Transverse colon (tissue), 4 donors: ENCODE data around the gene INTS11. TPM values are rescaled to one million over a fixed set of nuclear protein-coding genes. Genes with fewer than 3 reads are reported as not detected.
A peak's percentile ranks its signal among the peaks of the same experiment; 100 is the strongest.

Experiments used
- DNase-seq: peaks from one replicate; pipeline ENCODE4 v3.0.0-alpha.2; 2019
- H3K27ac ChIP-seq, 4 donors: fragments of 200-600 bp; sonication (generic); 2 replicates each; pipeline ENCODE4 v1.5.1; 2016 to 2018; ENCODE audit warnings: inconsistent platforms in 4 of 4
- H3K27me3 ChIP-seq: fragments of 200-600 bp; sonication (generic); 2 replicates; pipeline ENCODE4 v1.5.1; 2017; ENCODE audit warnings: inconsistent platforms
- H3K36me3 ChIP-seq, 4 donors: fragments of 200-600 bp; sonication (generic); 2 replicates each; pipeline ENCODE4 v1.5.1; 2017 to 2019; ENCODE audit warnings: inconsistent platforms in 4 of 4
- H3K4me1 ChIP-seq, 4 donors: fragments of 200-600 bp; sonication (generic); 2 replicates each; pipeline ENCODE4 v1.5.1; 2017 to 2020; ENCODE audit warnings: inconsistent platforms in 4 of 4
- H3K4me3 ChIP-seq, 4 donors: fragments of 200-600 bp; sonication (generic); 1 replicate in 1 of 4; 2 replicates in 3 of 4; pipeline versions ENCODE4 v1.5.1 to v1.6.1; 2017 to 2019; ENCODE audit warnings: inconsistent platforms in 4 of 4
- H3K9me3 ChIP-seq, 2 donors: fragments of 200-600 bp; sonication (generic); 2 replicates each; pipeline ENCODE4 v1.5.1; 2017 to 2019; ENCODE audit warnings: inconsistent platforms in 2 of 2
- EP300 ChIP-seq: sonication (generic); formaldehyde crosslinking; IDR thresholded peaks from one replicate; pipeline ENCODE4 v1.6.1; 2017; ENCODE audit warnings: antibody characterized with exemption, low read depth
- POLR2A ChIP-seq: fragments of 450-650 bp; IDR thresholded peaks from one replicate; pipeline ENCODE4 v1.6.1; 2016; ENCODE audit warnings: antibody characterized with exemption, mild to moderate bottlenecking, moderate library complexity
- POLR2AphosphoS5 ChIP-seq, 3 donors: sonication (generic); formaldehyde crosslinking; IDR thresholded peaks; one replicate each; pipeline ENCODE4 v1.6.1; 2016; ENCODE audit warnings: antibody characterized with exemption in 3 of 3
- WGBS, 2 donors: methylation state at CpG; one replicate each; pipeline ENCODE4 v1.1.5; 2018; ENCODE audit warnings: low coverage in 1 of 2; 5-methylcytosine and 5-hydroxymethylcytosine counted together
- in situ Hi-C, 4 donors: fragments of 200-750 bp; cut with MboI; loops; one replicate each; pipeline versions ENCODE4 v1.15.0 to v1.15.1; 2017; ENCODE audit warnings: low sequenced_read_pairs in 3 of 4, low pct_ligation_motif_present in 1 of 4, low pct_unique_long_range_greater_than_20kb in 1 of 4
- intact Hi-C: fragments of 100-400 bp; cut with DNase I; formaldehyde crosslinking; loops from one replicate; pipeline ENCODE4 v1.15.1; 2023; ENCODE audit warnings: low total_unique reads
- total RNA-seq, 4 donors: library from RNA; depleted of rRNA; stranded (reverse); fragments of >200 nt; gene quantifications; one replicate each; pipeline ENCODE4 v1.1.0, GENCODE V29; 2016
- TF ChIP-seq, protein P1 (sequence below), 5 experiments: fragments of 200-600 bp in 3 of 5; fragments of 450-650 bp in 2 of 5; sonication (generic) in 3 of 5; IDR thresholded peaks; 1 replicate in 2 of 5; 2 replicates in 3 of 5; pipeline ENCODE4 v1.5.1; 2016 to 2017; ENCODE audit warnings: antibody characterized with exemption in 5 of 5, inconsistent platforms in 3 of 5, mild to moderate bottlenecking in 2 of 5, moderate library complexity in 1 of 5

Gene INTS11
- total RNA-seq, 4 donors from 2014 or later = 118 to 424 (median 140) TPM

DNA sequence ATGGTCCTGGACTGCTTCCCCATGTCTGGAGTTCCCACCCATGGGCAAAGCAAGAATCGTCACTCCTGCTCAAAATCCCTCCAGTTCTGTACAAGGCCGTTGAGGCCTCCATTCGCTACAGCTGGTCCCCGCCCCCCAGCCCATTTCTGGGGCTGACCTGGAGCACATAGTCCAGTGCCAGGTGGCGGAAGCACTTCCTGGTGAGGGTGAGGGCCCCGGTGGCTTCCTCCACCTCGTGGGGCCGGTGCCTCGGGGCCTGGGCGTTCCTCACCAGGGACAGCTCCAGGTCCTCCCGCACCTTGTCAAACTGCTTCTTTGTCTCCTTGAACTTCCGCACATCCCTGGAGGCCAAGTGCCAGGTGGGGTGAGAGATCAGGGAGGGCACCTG is 24.1 kb downstream of the INTS11 start:
- WGBS, 2 donors = 91% methylated on average over 12 of the region's 12 CpGs; no CpG with 5 or more reads in 1 of the 2 donors
- Histone ChIP-seq H3K9me3 (no peaks in the 10 kb centered on the region), H3K27ac (no peak overlapping the region), H3K36me3 (no peaks in the 10 kb centered on the region), H3K27me3 (no peaks in the 10 kb centered on the region), H3K4me1 (peaks cover 10 to 24% (median 17%) of the 10 kb centered on the region in 4 donors), H3K4me3 (no peak overlapping the region)
- in situ Hi-C loops (no loop called here), intact Hi-C loops (no loop called here)
- no peak for DNase-seq
- TF ChIP-seq EP300 = no peak
- TF ChIP-seq POLR2A = no peak
- TF ChIP-seq, protein P1, sequence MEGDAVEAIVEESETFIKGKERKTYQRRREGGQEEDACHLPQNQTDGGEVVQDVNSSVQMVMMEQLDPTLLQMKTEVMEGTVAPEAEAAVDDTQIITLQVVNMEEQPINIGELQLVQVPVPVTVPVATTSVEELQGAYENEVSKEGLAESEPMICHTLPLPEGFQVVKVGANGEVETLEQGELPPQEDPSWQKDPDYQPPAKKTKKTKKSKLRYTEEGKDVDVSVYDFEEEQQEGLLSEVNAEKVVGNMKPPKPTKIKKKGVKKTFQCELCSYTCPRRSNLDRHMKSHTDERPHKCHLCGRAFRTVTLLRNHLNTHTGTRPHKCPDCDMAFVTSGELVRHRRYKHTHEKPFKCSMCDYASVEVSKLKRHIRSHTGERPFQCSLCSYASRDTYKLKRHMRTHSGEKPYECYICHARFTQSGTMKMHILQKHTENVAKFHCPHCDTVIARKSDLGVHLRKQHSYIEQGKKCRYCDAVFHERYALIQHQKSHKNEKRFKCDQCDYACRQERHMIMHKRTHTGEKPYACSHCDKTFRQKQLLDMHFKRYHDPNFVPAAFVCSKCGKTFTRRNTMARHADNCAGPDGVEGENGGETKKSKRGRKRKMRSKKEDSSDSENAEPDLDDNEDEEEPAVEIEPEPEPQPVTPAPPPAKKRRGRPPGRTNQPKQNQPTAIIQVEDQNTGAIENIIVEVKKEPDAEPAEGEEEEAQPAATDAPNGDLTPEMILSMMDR (IDR thresholded peaks at IDR 0.05) = no peak
- TF ChIP-seq POLR2AphosphoS5 (IDR thresholded peaks at IDR 0.05) = no peak

DNA sequence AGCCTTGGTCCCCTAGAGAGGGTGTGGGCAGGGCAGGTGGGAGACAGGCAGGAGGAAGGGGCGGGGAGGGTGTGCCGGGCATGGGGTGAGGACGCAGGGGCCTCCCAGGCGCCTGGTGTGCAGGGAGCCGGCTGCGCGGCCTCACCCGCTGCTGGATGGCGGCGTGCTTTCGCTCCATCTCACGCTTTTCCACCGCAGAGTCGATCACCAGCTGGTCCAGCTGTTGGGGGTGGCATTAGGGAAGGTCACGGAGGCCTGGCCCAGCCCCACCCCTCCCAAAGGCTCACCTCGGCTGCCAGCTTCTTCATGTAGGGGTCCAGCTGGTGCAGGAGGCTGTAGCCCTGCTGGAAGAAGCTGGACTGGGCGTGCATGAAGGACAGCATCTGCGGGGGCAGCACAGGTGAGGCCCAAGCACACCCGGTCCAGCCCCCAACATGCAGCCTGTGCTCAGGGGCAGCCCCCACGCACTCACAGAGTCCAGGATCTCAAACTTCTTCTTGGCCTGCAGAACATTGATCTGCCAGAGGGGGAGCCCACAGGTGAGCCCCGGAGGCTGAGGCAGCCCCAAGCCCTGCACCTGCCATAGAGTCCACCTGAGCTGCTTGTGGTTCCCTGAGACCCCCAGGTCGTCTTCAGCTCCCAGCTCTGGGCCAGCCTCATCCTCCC is 24.6 kb downstream of the INTS11 start:
- intact Hi-C loops = no loop called here
- in situ Hi-C loops = no loop called here
- DNase-seq = no peak
- TF ChIP-seq POLR2AphosphoS5 (IDR thresholded peaks at IDR 0.05) (no peak), POLR2A (no peak), EP300 (no peak)
- TF ChIP-seq, protein P1 (IDR thresholded peaks at IDR 0.05) = peak in 1 of 5 experiments; percentile 30
- H3K9me3 ChIP-seq = no peaks in the 10 kb centered on the region
- H3K27me3 ChIP-seq = no peaks in the 10 kb centered on the region
- H3K36me3 ChIP-seq = no peaks in the 10 kb centered on the region
- H3K4me1 ChIP-seq = peaks cover 5 to 19% (median 12%) of the 10 kb centered on the region in 4 donors
- no peak overlapping the region for H3K27ac ChIP-seq
- WGBS, 2 donors = 88% methylated on average over 19 of the region's 22 CpGs; no CpG with 5 or more reads in 1 of the 2 donors
- no peak overlapping the region for H3K4me3 ChIP-seq

DNA sequence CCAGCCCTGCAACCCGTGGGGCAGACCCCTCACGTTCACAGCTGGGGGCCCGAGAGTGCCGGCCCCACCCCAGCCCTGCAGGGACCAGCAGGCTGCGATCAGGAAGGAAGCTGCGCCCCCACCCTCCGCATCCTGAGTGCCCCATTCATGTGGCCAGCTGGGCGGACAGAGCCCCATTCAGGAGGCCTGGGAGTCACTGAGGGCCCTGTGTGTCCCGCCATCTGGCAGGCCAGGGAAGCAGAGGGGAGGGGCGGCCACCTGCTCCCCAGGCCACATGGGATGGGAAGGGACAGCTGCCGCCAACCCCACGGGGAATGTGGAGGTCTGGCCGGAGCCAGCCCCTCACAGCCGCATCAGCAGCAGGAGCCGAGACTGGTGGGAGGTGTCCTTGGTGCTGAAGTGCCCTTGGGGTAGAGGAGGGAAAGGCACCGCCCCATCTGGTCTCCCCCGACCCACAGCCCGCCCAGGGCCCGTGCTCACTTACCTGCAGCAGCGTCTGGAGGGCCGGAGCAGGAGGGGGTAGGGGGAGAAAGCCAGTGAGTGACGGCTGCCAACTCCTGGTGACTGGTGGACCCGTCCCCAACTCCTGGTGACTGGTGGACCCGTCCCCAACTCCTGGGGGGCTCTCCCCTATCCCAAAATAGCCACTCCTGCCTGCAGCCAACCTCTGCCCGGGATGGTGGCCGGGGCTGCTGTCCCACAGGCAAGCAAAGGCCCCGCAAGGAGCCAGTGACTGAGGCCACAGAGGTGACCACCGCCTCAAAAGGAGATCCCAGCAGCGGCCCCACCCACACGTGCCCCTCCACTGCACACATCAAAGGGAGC is 25.4 kb downstream of the INTS11 start:
- WGBS, 2 donors = 80% methylated on average over 18 of the region's 30 CpGs; no CpG with 5 or more reads in 1 of the 2 donors
- Histone ChIP-seq H3K27ac (no peak overlapping the region), H3K36me3 (no peaks in the 10 kb centered on the region), H3K9me3 (no peaks in the 10 kb centered on the region), H3K4me3 (no peak overlapping the region), H3K27me3 (no peaks in the 10 kb centered on the region), H3K4me1 (peaks cover 3 to 11% (median 4%) of the 10 kb centered on the region in 4 donors)
- intact Hi-C loops (no loop called here), in situ Hi-C loops (no loop called here)
- no peak for TF ChIP-seq EP300
- TF ChIP-seq POLR2A = no peak
- TF ChIP-seq POLR2AphosphoS5 (IDR thresholded peaks at IDR 0.05) = no peak
- TF ChIP-seq, protein P1 (IDR thresholded peaks at IDR 0.05) = no peak
- DNase-seq = no peak

DNA sequence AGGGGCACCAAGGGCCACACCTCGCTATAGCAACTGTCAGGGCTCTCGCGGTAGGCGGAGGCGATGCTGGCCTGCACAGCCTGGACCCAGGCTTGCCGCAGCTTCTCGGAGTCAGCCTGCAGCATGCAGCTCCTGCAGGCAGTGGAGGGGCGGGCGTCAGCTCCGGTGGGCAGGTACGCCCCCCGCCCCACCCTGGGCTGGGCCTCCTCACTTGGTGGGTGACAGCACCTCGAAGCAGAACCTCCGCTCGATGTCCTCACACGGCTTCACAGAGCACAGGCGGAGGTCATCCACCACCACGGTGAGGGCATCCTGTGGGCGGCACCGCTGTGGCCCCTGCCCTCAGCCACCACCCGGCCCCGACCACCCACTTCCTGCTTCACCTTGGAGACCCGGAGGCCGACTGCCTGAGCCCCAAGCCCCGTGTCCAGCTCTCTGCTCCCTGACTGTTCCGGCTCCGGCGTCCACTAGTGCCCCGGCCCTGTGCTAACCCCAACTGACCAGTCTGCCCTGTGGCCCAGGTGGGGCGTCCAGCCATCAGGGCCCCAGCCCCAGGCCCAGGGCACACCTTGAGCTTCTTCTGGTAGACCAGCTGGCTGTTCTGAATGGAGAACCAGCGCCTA is 26.5 kb downstream of the INTS11 start:
- no peaks in the 10 kb centered on the region for H3K4me1 ChIP-seq
- no peak overlapping the region for H3K4me3 ChIP-seq
- intact Hi-C loops = no loop called here
- in situ Hi-C loops = no loop called here
- TF ChIP-seq POLR2A = no peak
- no peak for TF ChIP-seq POLR2AphosphoS5 (IDR thresholded peaks at IDR 0.05)
- no peak for TF ChIP-seq EP300
- TF ChIP-seq, protein P1 (IDR thresholded peaks at IDR 0.05) = no peak
- no peaks in the 10 kb centered on the region for H3K36me3 ChIP-seq
- no peak for DNase-seq
- H3K27me3 ChIP-seq = no peaks in the 10 kb centered on the region
- 89% methylated on average over 24 of the region's 31 CpGs; no CpG with 5 or more reads in 1 of the 2 donors for WGBS, 2 donors
- H3K9me3 ChIP-seq = no peaks in the 10 kb centered on the region
- no peak overlapping the region for H3K27ac ChIP-seq
